Measurements from ENCODE around the gene NPAT. TPM values are rescaled to one million over a fixed set of nuclear protein-coding genes. Genes with fewer than 3 reads are reported as not detected.
"Not testable (repeated sequence)": the region's sequence is repeated elsewhere in the genome, so short reads cannot be mapped to it uniquely, and the experiment has no call there.

NPAT gene
- total RNA-seq, 1 donor from 2014 or later: 6.9 TPM

- DNase-seq (no peak), ATAC-seq (ENCODE audit: poor library complexity) (no peak)
- intact Hi-C loops (cut with DNase I): no loop called here
Observed at GRCh38 chr11:108170184-108170583, 52.3 kb downstream of the NPAT start.

- intact Hi-C loops (cut with DNase I): no loop called here
- ATAC-seq (ENCODE audit: poor library complexity): no peak
- DNase-seq: no peak
Observed at GRCh38 chr11:108167624-108168023, 54.8 kb downstream of the NPAT start.

DNA sequence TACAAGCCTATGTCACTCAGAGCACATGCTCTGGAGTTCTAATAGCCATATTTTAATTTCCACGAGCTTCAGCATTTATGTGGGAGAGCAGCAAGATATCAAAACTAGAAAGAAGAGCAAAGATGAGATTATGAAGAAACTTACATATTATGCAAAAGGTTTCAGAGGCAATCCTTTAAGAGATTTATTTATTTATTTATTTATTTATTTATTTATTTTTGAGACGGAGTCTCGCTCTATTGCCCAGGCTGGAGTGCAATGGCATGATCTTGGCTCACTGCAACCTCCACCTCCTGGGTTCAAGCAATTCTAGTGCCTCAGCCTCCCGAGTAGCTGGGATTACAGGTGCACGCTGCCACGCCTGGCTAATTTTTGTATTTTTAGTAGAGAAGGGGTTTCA, 59.6 kb downstream of the NPAT start:
- not testable (repeated sequence) for ATAC-seq (ENCODE audit: poor library complexity)

GRCh38 chr11:108160970-108161566, 61.4 kb downstream of the NPAT start:
- ATAC-seq (ENCODE audit: poor library complexity) (no peak), DNase-seq (no peak)
- intact Hi-C loops (cut with DNase I): no loop called here

More for the DNA sequence above, 59.6 kb downstream of the NPAT start:
- DNase-seq; intact Hi-C loops (cut with DNase I): not testable (repeated sequence)

GRCh38 chr11:108154591-108154990, 67.8 kb downstream of the NPAT start:
- intact Hi-C loops (cut with DNase I): no loop called here
- ATAC-seq (ENCODE audit: poor library complexity) (no peak), DNase-seq (no peak)

GRCh38 chr11:108148556-108148955, 73.9 kb downstream of the NPAT start:
- DNase-seq (no peak), ATAC-seq (ENCODE audit: poor library complexity) (no peak)
- intact Hi-C loops (cut with DNase I): no loop called here

DNA sequence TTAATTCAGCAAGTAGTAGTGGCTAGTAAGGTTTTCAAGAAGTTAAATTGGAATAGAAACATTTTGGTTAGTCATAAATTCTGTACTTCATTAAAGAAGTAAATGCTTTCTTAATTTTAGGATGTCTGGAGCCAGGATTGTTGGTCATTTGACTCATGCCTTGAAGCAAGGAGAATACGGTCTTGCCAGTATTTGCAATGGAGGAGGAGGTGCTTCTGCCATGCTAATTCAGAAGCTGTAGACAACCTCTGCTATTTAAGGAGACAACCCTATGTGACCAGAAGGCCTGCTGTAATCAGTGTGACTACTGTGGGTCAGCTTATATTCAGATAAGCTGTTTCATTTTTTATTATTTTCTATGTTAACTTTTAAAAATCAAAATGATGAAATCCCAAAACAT, 75.3 kb downstream of the NPAT start:
- DNase-seq: no peak
- ATAC-seq (ENCODE audit: poor library complexity): peak; percentile 63
- intact Hi-C loops (cut with DNase I): no loop called here

GRCh38 chr11:108144615-108145014, 77.8 kb downstream of the NPAT start:
- DNase-seq (no peak), ATAC-seq (ENCODE audit: poor library complexity) (no peak)
- intact Hi-C loops (cut with DNase I): no loop called here

DNA sequence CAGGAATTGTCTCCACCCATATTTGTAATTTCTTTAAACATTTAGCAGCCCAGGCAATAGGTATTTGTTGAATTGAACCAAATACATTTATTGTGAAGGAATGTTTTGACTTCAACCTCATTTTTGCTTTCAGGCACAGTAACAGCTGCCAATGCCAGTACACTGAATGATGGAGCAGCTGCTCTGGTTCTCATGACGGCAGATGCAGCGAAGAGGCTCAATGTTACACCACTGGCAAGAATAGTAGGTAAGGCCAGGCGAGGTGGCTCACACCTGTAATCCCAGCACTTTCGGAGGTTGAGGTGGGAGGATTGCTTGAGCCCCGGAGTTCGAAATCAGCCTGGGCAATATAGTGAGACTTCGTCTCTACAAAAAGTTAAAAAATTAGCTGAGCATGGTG, 80.1 kb downstream of the NPAT start:
- ATAC-seq (ENCODE audit: poor library complexity) (no peak), DNase-seq (no peak)

DNA sequence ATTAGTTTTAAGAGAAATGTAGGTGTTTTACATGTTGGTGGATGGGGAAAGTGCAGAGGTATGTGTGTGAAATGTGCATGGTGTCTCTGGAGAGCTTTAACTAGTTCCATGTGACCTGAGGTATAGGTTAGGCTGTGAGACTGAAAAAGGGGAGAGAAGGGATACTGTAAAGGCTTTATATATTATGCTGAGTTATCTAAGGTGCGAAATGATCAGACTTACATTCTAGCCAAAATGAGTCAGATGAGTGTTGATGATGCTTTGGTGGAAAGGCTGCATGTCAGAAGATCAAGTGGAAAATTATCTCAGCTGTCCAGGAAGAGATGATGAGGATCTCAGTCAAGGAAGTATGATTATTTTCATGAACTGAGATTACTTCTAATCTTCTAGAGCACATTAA, 85.2 kb downstream of the NPAT start:
- intact Hi-C loops (cut with DNase I): no loop called here
- no peak for ATAC-seq (ENCODE audit: poor library complexity)
- no peak for DNase-seq

More for the DNA sequence above, 80.1 kb downstream of the NPAT start:
- intact Hi-C loops (cut with DNase I): no loop called here

- DNase-seq: no peak
- intact Hi-C loops (cut with DNase I): no loop called here
Observed at GRCh38 chr11:108135845-108136544, 86.4 kb downstream of the NPAT start.

DNA sequence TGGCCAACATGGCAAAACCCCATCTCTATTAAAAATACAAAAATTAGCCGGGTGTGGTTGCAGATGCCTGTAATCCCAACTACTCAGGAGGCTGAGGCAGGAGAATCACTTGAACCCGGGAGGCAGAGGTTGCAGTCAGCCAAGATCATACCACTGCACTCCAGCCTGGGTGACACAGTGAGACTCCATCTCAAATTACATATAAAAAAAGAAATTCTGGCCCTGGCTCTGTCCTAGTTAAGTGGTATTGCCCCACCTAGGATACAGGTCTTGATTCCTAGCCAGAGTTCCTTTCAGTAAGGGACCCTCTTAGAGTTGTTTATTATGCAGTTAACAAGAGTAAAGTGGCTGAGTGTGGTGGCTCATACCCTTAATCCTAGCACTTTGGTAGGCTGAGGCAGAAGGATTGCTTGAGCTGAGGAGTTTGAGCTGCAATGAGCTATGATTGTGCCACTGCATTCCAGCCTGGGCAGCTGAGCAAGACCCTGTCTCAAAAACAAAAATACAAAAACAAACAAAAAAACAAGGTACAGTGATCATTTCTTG, 89.4 kb downstream of the NPAT start:
- intact Hi-C loops (cut with DNase I); ATAC-seq (ENCODE audit: poor library complexity); DNase-seq: not testable (repeated sequence)

More at GRCh38 chr11:108135845-108136544, 86.4 kb downstream of the NPAT start:
- no peak for ATAC-seq (ENCODE audit: poor library complexity)

- intact Hi-C loops (cut with DNase I): no loop called here
- ATAC-seq (ENCODE audit: poor library complexity): no peak
Observed at GRCh38 chr11:108131993-108132392, 90.4 kb downstream of the NPAT start.

GRCh38 chr11:108128772-108129171, 93.7 kb downstream of the NPAT start:
- ATAC-seq (ENCODE audit: poor library complexity) (no peak), DNase-seq (no peak)
- intact Hi-C loops (cut with DNase I): no loop called here

More at GRCh38 chr11:108131993-108132392, 90.4 kb downstream of the NPAT start:
- no peak for DNase-seq

GRCh38 chr11:108125096-108125495, 97.3 kb downstream of the NPAT start:
- ATAC-seq (ENCODE audit: poor library complexity): no peak
- intact Hi-C loops (cut with DNase I): no loop called here

DNA sequence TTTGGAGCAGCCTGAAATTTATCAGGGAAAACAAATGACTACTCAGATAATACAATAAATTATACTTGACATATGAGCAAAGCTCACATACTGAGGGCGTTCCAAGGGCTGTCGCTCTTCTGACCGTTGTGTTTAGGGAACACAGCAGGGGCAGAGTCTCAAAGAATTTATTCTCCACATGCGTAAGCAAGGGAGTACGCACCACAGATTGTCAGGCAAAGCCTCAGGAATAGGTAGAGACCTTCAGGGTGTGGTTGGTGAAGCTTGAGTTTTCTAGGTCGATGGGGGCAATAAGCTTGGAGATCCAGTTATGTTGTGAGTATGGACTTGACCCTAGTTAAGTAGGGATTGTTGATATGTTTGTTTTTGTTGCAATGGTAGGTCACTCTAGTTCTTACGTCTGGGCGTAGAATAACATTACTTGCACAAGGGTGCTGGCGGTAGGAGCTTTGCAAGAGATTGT, 100.2 kb downstream of the NPAT start:
- ATAC-seq (ENCODE audit: poor library complexity) (peak; percentile 21), DNase-seq (no peak)
- intact Hi-C loops (cut with DNase I): no loop called here

More at GRCh38 chr11:108125096-108125495, 97.3 kb downstream of the NPAT start:
- DNase-seq: no peak

DNA sequence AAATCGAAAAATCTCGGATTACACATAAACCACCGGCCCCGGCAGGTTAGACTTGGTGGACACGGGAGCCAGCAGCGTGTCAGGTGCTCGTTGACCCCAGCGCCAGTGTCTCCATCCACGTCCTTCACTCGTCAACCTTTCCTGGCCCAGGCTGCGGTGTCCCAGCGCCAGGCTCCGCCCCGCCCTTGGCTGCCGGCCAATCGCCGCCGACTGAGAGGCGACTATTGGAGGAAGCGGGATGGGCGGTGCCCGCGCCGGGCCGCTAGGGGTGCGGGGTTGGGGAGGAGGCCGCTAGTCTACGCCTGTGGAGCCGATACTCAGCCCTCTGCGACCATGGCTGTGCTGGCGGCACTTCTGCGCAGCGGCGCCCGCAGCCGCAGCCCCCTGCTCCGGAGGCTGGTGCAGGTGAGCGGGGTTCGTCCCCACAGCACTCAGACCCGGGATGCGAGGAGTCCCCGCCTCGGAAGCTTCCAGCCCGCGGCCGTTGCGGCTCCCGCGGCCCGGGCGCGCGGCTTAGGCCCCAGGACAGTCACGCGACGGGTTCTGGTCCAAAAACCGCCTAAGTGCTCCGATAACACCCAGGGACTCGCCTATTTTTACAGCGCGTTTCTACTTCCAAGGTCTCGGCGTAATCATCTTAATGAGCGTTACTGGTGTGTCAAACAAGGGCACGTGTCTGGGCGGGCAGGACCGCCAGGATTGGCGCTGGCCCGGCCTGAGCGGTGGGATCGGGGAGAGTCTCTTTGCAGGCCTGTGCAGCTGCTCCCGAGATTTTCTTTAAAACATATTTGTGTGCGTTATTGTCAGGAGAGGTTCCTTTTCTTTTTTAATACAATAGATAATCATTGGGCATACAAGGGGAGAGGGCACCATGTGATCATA, 100.9 kb downstream of the NPAT start, which contains the start of gene ACAT1:
Gene ACAT1, plus strand, starts transcription at position 294 of the 882 bp plus-strand sequence. Its CDS starts 40 bp downstream, at position 334.
- intact Hi-C loops (cut with DNase I): no loop called here
- ATAC-seq (ENCODE audit: poor library complexity) (peak; percentile 94), DNase-seq (peak; percentile 99)

- intact Hi-C loops (cut with DNase I); DNase-seq; ATAC-seq (ENCODE audit: poor library complexity): not testable (repeated sequence)
Observed at GRCh38 chr11:108120936-108121273, 101.5 kb downstream of the NPAT start.
